NCI-H2227 (cell line): ENCODE data around the gene TAF1D.

Experiments
- DNase-seq: peaks from one replicate; lab custom pipeline; 2025; ENCODE audit not compliant: unreplicated experiment; lab: John Stamatoyannopoulos, UW

TAF1D gene

DNA sequence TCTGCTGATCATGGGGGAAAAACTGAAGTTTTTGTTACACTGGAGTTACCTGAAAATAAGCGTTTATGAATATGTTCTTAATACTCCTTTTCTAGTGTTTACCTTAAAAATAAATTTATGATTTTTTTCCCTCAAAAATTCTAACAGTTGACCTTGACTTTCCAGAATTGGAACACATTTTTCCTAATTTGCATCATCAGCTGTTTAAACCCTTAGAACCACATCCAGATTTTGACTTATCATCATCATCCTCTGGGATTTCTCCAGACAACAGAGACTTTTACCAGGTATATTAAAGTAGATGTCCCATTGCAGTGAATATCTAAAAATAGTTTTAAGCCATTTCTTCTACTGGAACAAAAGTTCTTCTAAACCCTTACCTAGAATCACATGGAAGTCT lies 17.2 kb downstream of the TAF1D start:
- DNase-seq = no peak

DNA sequence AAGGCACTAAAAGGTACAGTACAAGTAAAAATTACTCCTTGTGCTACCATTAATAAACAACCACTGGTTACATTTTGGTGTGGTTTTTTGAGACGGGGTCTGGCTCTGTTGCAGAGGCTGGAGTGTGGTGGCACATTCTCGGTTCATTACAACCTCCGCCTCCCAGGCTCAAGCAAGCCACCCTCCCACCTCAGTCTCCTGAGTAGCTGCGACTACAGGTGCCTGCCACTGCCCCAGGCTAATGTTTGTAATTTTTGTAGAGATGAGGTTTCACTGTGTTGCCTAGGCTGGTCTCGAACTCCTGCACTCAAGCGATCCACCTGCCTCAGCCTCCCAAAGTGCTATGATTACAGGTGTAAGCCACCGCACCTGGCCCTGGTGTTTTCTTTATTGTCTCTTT lies 20.8 kb downstream of the TAF1D start:
- no peak for DNase-seq

DNA sequence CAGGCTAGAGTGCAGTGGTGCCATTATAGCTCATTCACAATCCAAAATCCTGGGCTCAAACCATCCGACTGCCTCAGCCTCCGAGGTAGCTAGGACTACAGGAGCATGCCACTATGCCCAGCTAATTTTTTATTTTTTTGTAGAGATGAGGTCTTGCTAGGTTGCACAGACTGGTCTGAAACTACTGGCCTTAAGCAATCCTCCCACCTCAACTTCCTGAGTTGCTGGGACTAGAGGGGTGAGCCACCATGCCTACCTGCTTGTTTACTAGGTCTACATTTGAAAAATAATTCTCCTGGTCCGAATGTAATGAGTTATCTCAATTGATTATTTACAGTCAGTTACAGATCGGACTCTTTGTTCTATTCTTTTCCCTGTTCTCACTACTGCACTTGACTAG lies 22.0 kb downstream of the TAF1D start:
- no peak for DNase-seq

DNA sequence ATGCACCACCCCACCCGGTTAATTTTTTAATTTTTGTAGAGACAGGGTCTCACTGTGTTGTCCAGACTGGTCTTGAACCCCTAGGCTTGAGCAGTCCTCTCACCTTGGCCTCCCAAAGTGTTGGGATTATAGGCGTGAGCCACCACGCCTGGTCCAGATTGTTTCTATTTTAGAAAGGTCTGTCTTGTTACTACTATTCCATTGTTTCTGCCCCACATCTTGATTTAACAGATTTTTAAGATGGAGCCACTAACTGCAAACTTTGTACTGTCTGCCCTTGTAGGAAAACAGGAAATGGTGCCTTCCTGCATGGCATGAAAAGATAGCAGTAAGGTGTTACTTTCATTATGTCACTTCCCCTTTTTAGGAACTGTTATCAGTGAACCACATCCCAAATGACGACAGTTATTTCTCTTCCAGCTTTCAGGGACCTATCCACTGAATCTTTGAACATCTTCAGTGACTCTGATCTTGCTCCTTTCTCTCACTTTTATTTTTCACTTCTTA lies 23.2 kb downstream of the TAF1D start:
- no peak for DNase-seq

DNA sequence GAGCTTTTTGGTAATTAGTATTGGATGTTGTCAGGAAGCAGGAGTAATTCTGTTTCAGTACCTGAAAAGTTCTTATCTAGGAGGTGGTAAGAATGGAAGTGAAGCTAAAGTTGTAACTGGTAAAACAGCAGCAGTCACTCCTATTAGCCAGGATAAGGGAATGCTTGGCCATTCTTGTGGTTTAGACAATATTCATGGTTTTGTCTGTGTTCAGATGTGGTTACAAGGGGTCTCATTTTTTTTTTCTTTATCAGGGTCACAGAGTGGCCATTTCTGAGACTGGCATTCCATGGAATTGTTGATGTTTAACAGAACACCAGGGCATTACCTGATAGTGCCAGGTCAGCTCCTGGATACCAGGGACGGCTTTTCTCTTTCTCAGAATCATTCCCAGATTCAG lies 23.8 kb downstream of the TAF1D start:
- no peak for DNase-seq

DNA sequence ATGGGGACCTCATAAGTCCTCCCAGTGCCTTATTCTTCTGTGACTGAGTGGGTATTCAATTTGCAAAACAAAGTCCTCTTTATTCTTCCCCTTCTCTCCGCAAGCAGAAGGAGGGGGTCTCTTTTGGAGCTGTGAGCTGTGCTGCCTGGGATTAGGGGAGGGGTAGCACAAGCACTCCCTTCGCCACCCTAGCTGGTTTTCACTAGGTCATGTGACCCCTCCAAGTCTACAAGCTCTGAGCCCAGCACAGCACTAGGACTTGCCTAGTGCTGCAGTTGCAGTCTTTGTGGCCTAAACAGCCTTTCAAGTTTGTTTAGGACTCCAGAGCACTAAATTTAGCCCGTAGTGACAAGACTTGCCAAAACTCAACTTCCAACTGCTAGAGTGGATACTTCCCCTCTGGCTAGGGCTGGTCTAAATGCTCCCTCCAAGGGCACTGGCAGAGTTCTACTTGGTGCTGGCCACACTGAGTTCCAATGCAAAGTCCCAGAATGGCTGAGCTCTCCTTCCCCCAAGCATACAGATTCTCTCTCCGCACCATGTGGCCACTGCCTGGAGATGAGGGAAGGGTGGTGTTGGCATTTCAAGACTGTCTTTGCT lies 25.4 kb downstream of the TAF1D start:
- DNase-seq = no peak

DNA sequence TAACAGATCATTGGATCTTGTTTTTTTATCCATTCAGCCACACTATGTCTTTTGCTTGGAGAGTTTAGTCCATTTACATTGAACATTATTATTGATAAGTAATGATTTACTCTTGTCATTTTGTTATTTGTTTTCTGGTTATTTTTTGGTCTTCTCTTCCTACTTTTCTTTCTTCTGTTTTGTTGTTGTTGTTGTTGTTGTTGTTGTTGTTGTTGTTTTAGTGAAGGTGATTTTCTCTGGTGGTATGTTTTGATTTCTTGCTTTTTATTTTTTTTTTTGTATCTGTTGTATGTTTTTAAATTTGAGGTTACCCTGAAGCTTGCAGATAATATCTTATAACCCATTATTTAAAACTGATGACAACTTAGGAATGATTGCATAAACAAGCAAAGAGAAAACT lies 28.6 kb downstream of the TAF1D start:
- no peak for DNase-seq

DNA sequence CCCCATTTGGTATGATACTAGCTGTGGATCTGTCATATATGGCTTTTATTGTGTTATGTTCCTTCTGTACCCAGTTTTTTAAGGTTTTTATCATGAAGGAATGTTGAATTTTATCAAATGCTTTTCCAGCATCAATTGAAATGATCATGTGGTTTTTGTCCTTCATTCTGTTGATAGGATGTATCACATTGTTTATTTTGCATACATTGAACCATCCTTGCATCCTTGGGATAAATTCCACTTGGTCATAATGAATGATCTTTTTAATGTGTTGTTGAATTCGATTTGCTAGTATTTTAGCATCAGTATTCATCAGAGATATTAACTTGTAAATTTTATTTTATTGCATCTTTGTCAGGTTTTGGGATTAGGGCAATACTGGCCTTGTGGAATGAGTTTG lies 31.1 kb downstream of the TAF1D start:
- DNase-seq = no peak

DNA sequence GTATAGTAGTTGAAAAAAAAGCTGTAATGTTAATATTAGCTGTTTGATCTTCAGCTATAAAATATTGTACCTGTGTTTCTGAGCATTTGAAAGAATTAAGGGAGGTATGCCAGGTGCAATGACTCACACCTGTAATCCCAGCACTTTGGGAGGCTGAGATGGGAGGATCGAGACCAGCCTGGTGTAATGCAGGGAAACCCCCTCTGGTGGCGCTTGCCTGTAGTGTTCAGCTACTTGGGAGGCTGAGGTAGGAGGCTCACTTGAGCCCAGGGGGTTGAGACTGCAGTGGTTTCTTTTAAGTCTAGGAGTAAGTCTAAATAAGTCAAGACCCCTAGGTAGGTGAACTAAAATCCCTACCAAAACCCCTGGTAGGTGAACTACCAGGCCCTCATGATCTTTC lies 37.1 kb downstream of the TAF1D start:
- no peak for DNase-seq

DNA sequence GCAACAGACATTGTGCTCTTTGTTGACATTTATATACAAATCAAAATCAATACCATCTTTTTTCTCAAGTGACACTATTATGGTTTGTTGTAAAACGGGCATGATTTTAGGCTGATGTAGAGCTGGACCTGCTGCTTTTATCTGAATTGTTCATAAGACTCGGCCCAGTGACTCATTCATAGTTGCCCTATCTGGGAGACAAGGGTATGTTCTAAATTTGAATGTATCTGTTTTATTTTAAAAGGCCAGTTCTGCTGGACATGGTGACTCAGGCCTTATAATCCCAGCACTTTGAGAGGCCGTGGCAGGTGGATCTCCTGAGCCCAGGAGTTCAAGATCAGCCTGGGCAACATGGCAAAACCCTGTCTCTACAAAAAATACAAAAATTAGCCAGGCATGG lies 40.5 kb downstream of the TAF1D start:
- no peak for DNase-seq

DNA sequence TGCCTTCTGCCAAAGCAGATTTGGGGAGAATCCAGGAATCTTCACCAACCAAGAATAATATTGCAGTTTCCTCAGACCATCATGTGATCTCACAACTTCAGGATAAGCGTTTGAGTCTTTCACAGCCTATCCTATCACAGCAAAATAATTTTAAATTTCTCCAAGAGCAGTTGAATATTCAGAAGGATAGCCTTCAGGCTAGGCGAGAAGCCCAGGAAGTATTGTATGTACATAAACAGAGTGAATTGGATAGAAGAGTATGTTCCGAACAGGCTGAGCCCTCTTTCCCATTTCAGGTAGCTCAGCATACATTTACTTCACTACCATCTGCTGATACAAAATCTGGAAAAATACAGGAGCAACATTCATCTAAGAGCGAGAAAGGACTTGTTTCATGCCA lies 43.7 kb downstream of the TAF1D start:
- no peak for DNase-seq

DNA sequence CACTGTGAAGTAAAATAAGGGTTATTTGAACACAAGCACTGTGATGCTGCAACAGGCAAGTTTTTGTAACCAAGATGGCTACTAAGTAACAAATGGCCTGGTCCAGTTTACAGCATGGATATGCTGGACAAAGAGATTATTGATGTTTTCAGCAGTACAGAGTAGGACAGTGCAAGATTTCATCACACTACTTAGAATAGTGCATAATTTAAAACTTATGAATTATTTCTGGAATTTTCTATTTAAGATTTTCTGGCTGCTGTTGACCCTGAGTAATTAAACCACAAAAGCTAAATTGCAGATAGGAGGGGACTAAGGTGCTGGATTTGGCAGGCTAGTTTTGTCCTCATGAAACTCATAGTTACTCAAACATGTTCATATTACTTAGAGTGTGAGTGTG lies 46.7 kb downstream of the TAF1D start:
- DNase-seq = no peak

DNA sequence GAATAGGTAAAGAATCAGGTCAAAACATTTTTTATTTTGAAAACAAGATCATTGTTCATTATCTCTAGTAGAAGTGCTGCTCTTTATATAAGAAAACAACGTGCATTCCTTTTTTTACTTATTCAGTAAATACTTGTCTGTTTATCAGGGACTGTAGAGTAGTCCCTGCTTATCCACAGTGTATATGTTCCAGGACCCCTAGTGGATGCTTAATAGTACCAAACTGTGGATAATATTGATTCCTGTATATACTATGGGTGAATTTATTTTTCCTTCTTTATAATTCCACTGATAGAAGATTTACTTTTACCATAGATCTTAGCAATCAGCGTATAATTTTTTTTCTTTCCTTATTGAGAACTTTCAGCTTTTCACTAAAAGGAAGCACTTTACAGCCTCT lies 47.2 kb downstream of the TAF1D start:
- no peak for DNase-seq

DNA sequence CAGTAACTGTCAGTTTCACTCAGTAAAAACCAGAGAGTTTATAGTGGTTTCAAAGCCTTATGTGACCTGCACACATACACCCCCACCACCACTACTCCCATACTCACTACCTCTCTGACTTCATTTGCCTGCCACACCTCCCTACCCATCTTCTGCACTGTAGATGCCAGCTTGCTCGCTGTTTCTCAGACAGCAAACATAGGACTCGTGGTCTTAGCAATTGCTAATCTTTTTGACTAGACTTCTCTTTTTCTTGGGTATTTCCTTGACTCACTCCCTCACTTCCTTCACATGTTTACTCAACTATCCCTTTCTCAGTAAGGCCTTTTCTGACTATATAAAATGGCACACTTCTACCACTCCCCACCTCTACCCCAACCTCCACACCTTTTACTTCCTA lies 52.1 kb downstream of the TAF1D start:
- DNase-seq = no peak

DNA sequence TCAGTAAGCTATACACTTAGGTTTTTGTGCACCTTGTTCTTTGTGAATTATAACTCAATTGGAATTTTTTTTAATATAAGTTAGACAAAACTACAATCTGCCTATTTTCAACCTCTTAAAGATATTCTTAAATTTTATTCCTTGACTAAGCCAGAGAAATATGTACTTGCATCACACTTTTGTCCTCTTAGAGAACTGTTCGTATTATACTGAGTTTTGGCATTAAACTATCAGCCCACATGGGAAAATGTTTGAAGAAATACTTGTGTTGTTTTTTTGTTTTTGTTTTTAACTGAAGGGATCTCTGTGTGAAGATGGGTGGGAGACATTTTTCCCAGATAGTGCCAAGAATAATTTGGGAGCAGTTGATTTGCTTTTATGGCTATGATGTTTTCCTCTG lies 54.5 kb downstream of the TAF1D start:
- no peak for DNase-seq

DNA sequence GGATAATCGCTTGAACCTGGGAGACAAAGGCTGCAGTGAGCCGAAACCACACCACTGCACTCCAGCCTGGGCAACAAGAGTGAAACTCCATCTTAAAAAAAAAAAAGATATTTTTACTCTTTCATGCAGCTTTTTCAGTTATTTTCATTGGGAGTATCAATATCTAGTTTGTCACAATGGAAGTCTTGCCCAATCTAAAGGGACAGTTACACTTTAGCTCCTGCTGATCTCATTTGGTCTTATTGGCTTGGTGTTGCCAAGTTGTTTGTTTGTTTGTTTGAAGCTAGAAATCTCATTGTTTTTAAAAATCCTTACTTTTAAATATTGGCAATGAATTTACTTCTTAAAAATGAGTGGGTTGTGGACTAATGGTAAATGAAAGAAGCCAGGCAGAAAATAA lies 55.1 kb downstream of the TAF1D start:
- DNase-seq = no peak
